Kasumi-1 (cell line): Measurements from ENCODE around the gene IBA57.
A peak's percentile ranks its signal among the peaks of the same experiment; 100 is the strongest.
"Not testable (repeated sequence)": the region's sequence is repeated elsewhere in the genome, so short reads cannot be mapped to it uniquely, and the experiment has no call there.

ENCODE experiments used
- DNase-seq, 2 experiments: peaks; one replicate each; lab custom pipeline; 2025; lab: John Stamatoyannopoulos, UW

IBA57 gene

DNA sequence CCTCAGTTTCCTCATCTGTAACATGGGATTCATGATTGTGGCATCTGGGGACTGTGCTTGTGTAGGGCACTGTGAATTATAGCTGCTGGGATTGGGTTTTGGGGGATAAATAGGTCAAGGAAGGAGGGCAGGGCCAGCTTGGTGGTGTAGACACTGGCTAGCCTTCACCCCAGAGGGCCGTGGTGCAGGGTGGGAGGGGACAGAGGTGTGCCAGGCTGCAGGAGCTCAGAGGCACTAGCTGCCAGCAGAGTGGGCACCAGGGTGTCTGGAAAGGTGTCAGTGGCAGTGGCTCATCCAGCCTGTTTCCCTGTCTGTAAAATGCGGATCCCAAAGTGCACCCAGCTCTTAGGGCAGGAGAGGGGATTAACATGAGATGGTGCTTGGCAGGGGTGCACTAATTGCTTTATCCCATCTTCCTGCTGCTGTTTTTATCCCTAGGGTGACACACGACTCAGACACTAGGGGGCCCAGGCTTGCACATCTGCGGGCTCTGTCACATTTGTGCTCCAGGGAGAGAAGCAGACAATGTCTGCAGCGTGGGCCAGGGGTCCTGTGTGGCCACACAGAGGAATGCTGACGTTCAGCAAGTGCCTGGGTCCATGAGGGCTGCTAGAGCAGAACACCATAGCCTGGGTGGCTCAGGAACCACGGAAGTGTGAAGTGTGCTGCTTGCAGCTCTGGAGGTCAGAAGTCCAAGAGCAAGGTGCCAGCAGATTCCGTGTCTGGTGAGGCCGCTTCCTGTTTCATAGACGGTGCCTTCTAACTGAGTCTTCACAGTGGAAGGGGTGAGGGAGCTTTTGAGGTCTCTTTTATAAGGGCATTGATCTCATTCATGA lies 61.6 kb downstream of the IBA57 start:
- peak; percentile 47 to 75 for DNase-seq

DNA sequence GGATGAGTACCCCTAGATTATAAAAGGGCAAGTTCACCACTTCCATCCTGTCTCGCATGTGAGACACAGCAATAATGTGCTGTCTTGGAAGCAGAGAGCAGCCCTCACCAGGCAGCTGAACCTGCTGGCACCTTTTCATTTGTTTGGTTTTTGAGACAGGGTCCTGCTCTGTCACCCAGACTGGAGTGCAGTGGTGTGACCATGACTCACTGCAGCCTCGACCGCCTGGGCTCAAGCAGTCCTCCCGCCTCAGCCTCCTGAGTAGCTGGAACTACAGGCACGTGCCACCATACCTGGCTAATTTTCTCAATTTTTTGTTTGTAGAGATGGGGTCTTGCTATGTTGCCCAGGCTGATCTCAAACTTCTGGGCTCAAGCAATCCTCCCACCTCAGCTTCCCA lies 62.5 kb downstream of the IBA57 start:
- not testable (repeated sequence) for DNase-seq

DNA sequence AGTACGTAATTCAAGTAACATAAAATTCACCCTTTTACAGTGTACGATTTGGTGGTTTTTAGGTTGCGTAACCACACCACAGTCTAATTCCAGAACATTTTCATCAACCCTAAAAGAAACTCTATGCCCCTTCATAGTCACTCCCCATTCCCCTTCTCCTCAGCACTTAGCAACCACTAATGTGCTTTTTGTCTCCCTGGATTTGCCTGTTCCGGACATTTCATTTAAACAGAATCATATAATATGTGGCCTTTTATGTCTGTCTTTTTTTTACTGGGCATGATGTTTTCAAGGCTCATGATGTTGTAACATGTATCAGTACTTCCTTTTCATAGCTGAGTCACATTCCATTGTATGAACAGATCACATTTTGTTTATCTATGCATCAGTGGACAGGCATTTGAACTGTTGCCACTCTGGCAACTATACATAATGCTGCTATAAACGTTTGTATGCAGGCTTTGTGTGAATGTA lies 63.0 kb downstream of the IBA57 start:
- peak; percentile 26 to 31 for DNase-seq

DNA sequence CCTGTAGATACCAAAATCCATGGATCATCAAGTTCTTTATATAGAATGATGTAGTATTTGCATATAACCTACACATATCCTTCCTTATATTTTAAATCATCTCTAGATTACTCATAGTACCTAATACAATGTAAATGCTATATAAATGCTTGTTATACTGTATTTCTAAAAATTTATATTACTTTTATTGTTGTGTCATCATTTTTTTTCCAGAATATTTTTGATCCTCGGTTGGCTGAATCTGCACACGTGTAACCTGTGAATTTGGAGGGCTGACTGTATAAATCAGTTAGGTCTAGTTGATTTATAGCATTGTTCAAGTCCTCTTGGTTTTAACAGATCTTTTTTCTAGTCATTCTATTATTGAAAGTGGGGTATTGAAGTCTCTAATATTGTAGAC lies 65.6 kb downstream of the IBA57 start:
- no peak for DNase-seq
